H1 (cell line): ENCODE measurements around the gene CCDC14. TPM values are rescaled to one million over a fixed set of nuclear protein-coding genes. Genes with fewer than 3 reads are reported as not detected.

ENCODE experiments used
- CTCF ChIA-PET: fragments of 300-600 bp; sonication (Branson Sonifier 250); formaldehyde crosslinking; loops from one replicate; lab custom pipeline; 2021; ENCODE audit not compliant: partially characterized antibody; lab: Charles Lee
- POLR2A ChIA-PET: fragments of 300-600 bp; sonication (Branson Sonifier 250); formaldehyde crosslinking; loops from one replicate; lab custom pipeline; 2021; ENCODE audit warnings: inconsistent platforms; ENCODE audit not compliant: partially characterized antibody; lab: Charles Lee
- DNase-seq, 2 experiments: peaks; one replicate each; pipeline versions ENCODE4 v3.0.0 to v3.0.0-alpha.2; 2010 to 2022; ENCODE audit warnings: low spot score in 2 of 2, low read depth in 1 of 2, mixed read lengths in 1 of 2
- FAIRE-seq: peaks from 2 replicates; lab custom pipeline; 2011; peaks lifted over from hg19 to GRCh38; lab: Jason Lieb, UNC
- H2AFZ ChIP-seq: 2 replicates; pipeline ENCODE4 v1.8.1; 2012; ENCODE audit warnings: low read length, inconsistent platforms
- H2AK5ac ChIP-seq: 2 replicates; pipeline ENCODE4 v1.6.1; 2013; ENCODE audit warnings: low read depth, low read length
- H2BK120ac ChIP-seq: replicated peaks from 2 replicates; pipeline ENCODE3; 2013; ENCODE audit warnings: low read depth, low read length, inconsistent platforms
- H2BK12ac ChIP-seq: 2 replicates; pipeline ENCODE4 v1.6.1; 2013; ENCODE audit warnings: low read depth, low read length
- H2BK15ac ChIP-seq: 2 replicates; pipeline ENCODE4 v1.6.1; 2013; ENCODE audit warnings: low read length
- H2BK20ac ChIP-seq: 2 replicates; pipeline ENCODE4 v1.6.1; 2013; ENCODE audit warnings: low read length
- H2BK5ac ChIP-seq: 2 replicates; pipeline ENCODE4 v1.6.1; 2013; ENCODE audit warnings: low read depth, low read length
- H3K14ac ChIP-seq: 2 replicates; pipeline ENCODE4 v1.6.1; 2013; ENCODE audit warnings: inconsistent platforms; ENCODE audit not compliant: insufficient read length
- H3K18ac ChIP-seq: 2 replicates; pipeline ENCODE4 v1.6.1; 2013; ENCODE audit warnings: low read length; ENCODE audit errors: extremely low read depth
- H3K23ac ChIP-seq: 2 replicates; pipeline ENCODE4 v1.6.1; 2013; ENCODE audit warnings: inconsistent platforms; ENCODE audit not compliant: insufficient read length
- H3K23me2 ChIP-seq: 2 replicates; pipeline ENCODE4 v1.6.1; 2013; ENCODE audit warnings: low read depth, low read length
- H3K27ac ChIP-seq: 2 replicates; pipeline ENCODE4 v1.6.1; 2011; ENCODE audit warnings: low read depth, low read length, inconsistent platforms
- H3K27me3 ChIP-seq, 4 experiments: replicated peaks in 1 of 4; 1 replicate in 1 of 4; 2 replicates in 3 of 4; pipeline versions ENCODE4 v1.6.1 to v1.8.1; 2011 to 2013; ENCODE audit warnings: low read length in 3 of 4, mild to moderate bottlenecking in 3 of 4, inconsistent platforms in 2 of 4, mixed read lengths in 2 of 4, moderate library complexity in 1 of 4; ENCODE audit not compliant: control insufficient read depth in 3 of 4, insufficient read depth in 3 of 4; ENCODE audit errors: extremely low read depth in 1 of 4
- H3K36me3 ChIP-seq, 4 experiments: 2 replicates each; pipeline versions ENCODE4 v1.6.1 to v1.8.1; 2011 to 2013; ENCODE audit warnings: mild to moderate bottlenecking in 4 of 4, low read length in 3 of 4, moderate library complexity in 2 of 4, control low read depth in 1 of 4, inconsistent platforms in 1 of 4; ENCODE audit not compliant: insufficient read depth in 4 of 4, control insufficient read depth in 2 of 4
- H3K4ac ChIP-seq: replicated peaks from 2 replicates; pipeline ENCODE3; 2013; ENCODE audit warnings: low read length, low read depth, mixed read lengths, inconsistent platforms; ENCODE audit not compliant: insufficient read length
- H3K4me1 ChIP-seq, 4 experiments: replicated peaks in 1 of 4; 1 replicate in 1 of 4; 2 replicates in 3 of 4; pipeline versions ENCODE4 v1.6.1 to v1.8.1; 2011 to 2013; ENCODE audit warnings: low read length in 3 of 4, inconsistent platforms in 2 of 4, mixed read lengths in 1 of 4; ENCODE audit not compliant: insufficient read depth in 4 of 4, control insufficient read depth in 3 of 4
- H3K4me2 ChIP-seq, 2 experiments: 2 replicates each; pipeline versions ENCODE4 v1.6.1 to v1.8.1; 2011 to 2013; ENCODE audit warnings: low read depth in 2 of 2, low read length in 2 of 2, control low read depth in 1 of 2, inconsistent platforms in 1 of 2, mild to moderate bottlenecking in 1 of 2; ENCODE audit not compliant: insufficient read depth in 1 of 2
- H3K4me3 ChIP-seq, 4 experiments: fragments of 200-600, 300-600 bp in 1 of 4; sonication (generic), shearing (Covaris generic), sonication (Bioruptor Twin) in 1 of 4; 2 replicates each; pipeline versions ENCODE4 v1.5.1 to v1.8.1; 2011 to 2016; ENCODE audit warnings: low read length in 4 of 4, low read depth in 3 of 4, control low read depth in 2 of 4, inconsistent platforms in 2 of 4, mild to moderate bottlenecking in 2 of 4, mixed read lengths in 1 of 4, moderate library complexity in 1 of 4; ENCODE audit not compliant: insufficient read depth in 2 of 4; ENCODE audit errors: extremely low read depth in 1 of 4
- H3K56ac ChIP-seq: replicated peaks from 2 replicates; pipeline ENCODE3; 2013; ENCODE audit warnings: low read depth, mild to moderate bottlenecking, mixed read lengths, low read length, inconsistent platforms; ENCODE audit not compliant: insufficient read length
- H3K79me1 ChIP-seq: 2 replicates; pipeline ENCODE4 v1.6.1; 2013; ENCODE audit warnings: low read depth, low read length, control low read depth
- H3K79me2 ChIP-seq, 2 experiments: 2 replicates each; pipeline versions ENCODE4 v1.6.1 to v1.8.1; 2012 to 2013; ENCODE audit warnings: low read length in 2 of 2, mild to moderate bottlenecking in 2 of 2, inconsistent platforms in 1 of 2; ENCODE audit not compliant: insufficient read depth in 2 of 2, control insufficient read depth in 1 of 2
- H3K9ac ChIP-seq, 4 experiments: replicated peaks in 1 of 4; 1 replicate in 1 of 4; 2 replicates in 3 of 4; pipeline versions ENCODE4 v1.6.1 to v1.8.1; 2011 to 2013; ENCODE audit warnings: low read depth in 3 of 4, low read length in 3 of 4, control low read depth in 2 of 4, mild to moderate bottlenecking in 2 of 4, moderate library complexity in 2 of 4, inconsistent platforms in 1 of 4; ENCODE audit errors: extremely low read depth in 1 of 4
- H3K9me3 ChIP-seq, 2 experiments: 2 replicates each; pipeline versions ENCODE4 v1.6.1 to v1.8.1; 2012 to 2013; ENCODE audit warnings: mild to moderate bottlenecking in 2 of 2, moderate library complexity in 2 of 2, control low read depth in 1 of 2, inconsistent platforms in 1 of 2, low read depth in 1 of 2, low read length in 1 of 2, mixed read lengths in 1 of 2; ENCODE audit not compliant: insufficient read depth in 2 of 2
- H4K20me1 ChIP-seq, 2 experiments: replicated peaks in 1 of 2; 2 replicates each; pipeline versions ENCODE3 to v1.8.1; 2011 to 2013; ENCODE audit warnings: inconsistent platforms in 2 of 2, low read length in 2 of 2, mild to moderate bottlenecking in 1 of 2; ENCODE audit not compliant: insufficient read depth in 2 of 2, control insufficient read depth in 1 of 2
- H4K5ac ChIP-seq: 2 replicates; pipeline ENCODE4 v1.6.1; 2013; ENCODE audit warnings: low read length, low read depth, mixed read lengths, inconsistent platforms; ENCODE audit not compliant: insufficient read length
- H4K8ac ChIP-seq: 2 replicates; pipeline ENCODE4 v1.8.0; 2013; ENCODE audit warnings: mild to moderate bottlenecking, moderate library complexity, low read length, inconsistent platforms; ENCODE audit not compliant: insufficient read depth; ENCODE audit errors: extremely low read depth
- H4K91ac ChIP-seq: replicated peaks from 2 replicates; pipeline ENCODE3; 2013; ENCODE audit warnings: low read length, mixed read lengths, inconsistent platforms; ENCODE audit not compliant: insufficient read length
- BACH1 ChIP-seq: IDR thresholded peaks from 2 replicates; pipeline ENCODE4 v1.6.1; 2012; ENCODE audit warnings: low read length, improper control_type of control experiment
- CEBPB ChIP-seq: IDR thresholded peaks from 2 replicates; pipeline ENCODE4 v1.6.1; 2012; ENCODE audit warnings: low read depth, low read length
- RAD21 ChIP-seq, 2 experiments: IDR thresholded peaks in 1 of 2; conservative IDR thresholded peaks in 1 of 2; 2 replicates each; pipeline ENCODE4 v1.6.1; 2011; ENCODE audit warnings: low read depth in 2 of 2, low read length in 2 of 2, improper control_type of control experiment in 1 of 2, inconsistent platforms in 1 of 2, mild to moderate bottlenecking in 1 of 2, moderate library complexity in 1 of 2
- RFX5 ChIP-seq: IDR thresholded peaks from 2 replicates; pipeline ENCODE4 v1.6.1; 2011; ENCODE audit warnings: low read depth, low read length, improper control_type of control experiment, borderline replicate concordance
- SIN3A ChIP-seq, 2 experiments: IDR thresholded peaks in 1 of 2; conservative IDR thresholded peaks in 1 of 2; 2 replicates each; pipeline ENCODE4 v1.6.1; 2011 to 2012; ENCODE audit warnings: low read length in 2 of 2, improper control_type of control experiment in 1 of 2, low read depth in 1 of 2, mild to moderate bottlenecking in 1 of 2
- WGBS, 2 experiments: shearing (Covaris generic) in 1 of 2; methylation state at CpG; one replicate each; pipeline versions ENCODE4 v1.1.6 to v1.1.7; 2013 to 2015; ENCODE audit warnings: low lambda C conversion rate in 2 of 2, mixed read lengths in 2 of 2, inconsistent platforms in 1 of 2, low coverage in 1 of 2, missing lambda C conversion rate in 1 of 2; ENCODE audit not compliant: insufficient replicate concordance in 2 of 2, insufficient coverage in 1 of 2, insufficient read length in 1 of 2; ENCODE audit errors: extremely low coverage in 1 of 2, missing lambda C conversion rate in 1 of 2; 5-methylcytosine and 5-hydroxymethylcytosine counted together
- polyA plus RNA-seq, 7 experiments: library from polyadenylated mRNA; depleted of rRNA in 3 of 7; stranded (reverse) in 5 of 7; unstranded in 2 of 7; fragments of >200 nt in 5 of 7; fragments of 200-250 nt in 2 of 7; gene quantifications; 1 replicate in 5 of 7; 2 replicates in 1 of 7; 4 replicates in 1 of 7; pipeline versions ENCODE4 v1.2.1 to v1.2.3, GENCODE V29; 2011 to 2013; ENCODE audit warnings: missing spikeins in 2 of 7, mixed read lengths in 2 of 7
- total RNA-seq: library from RNA; stranded (reverse); fragmentation: NEBNext Ultra II Directional; extraction: Animal tissue kit (Norgen Biotek cat#: 25700); gene quantifications from 2 replicates; pipeline ENCODE4 v1.2.1, GENCODE V29; 2021
- TF ChIP-seq, protein P1 (sequence below): IDR thresholded peaks from 2 replicates; pipeline ENCODE4 v1.6.1; 2012; ENCODE audit warnings: low read length, inconsistent platforms

The CCDC14 gene
- total and polyA plus RNA-seq, 2 of the 8 experiments (the other 6 are each of a cell fraction or from before 2014, with no cell fraction given): 53.6 to 95.7 TPM

DNA sequence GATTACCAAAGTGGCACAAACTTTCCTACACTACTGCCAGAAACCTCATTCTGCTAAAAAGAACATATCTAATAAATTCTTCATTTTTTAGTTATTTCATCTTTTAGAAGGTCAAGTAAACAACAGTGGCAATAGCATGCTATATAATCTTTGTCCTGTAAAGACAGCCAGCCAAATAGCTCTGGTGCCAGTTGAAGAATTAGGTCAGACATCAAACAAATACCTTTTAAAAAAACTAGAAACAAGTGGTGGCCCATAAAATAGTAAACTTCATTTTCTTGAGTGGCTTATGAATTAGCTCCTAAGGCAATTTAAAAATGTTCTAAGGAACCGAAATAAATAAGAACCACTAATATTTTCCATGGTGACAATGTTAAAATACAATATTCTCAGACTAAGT, 19.5 kb downstream of the CCDC14 start:
- no peak overlapping the region for H2AK5ac ChIP-seq
- H3K4me3 ChIP-seq: no peak overlapping the region
- H2BK120ac ChIP-seq: no peak overlapping the region
- H3K9me3 ChIP-seq: no peaks in the 10 kb centered on the region
- no peak overlapping the region for H2BK15ac ChIP-seq
- no peak overlapping the region for H4K8ac ChIP-seq
- H3K23ac ChIP-seq: no peak overlapping the region
- H4K20me1 ChIP-seq: peaks cover 0 to 1% of the 10 kb centered on the region in 2 experiments
- peaks cover 8 to 72% (median 21%) of the 10 kb centered on the region in 4 experiments for H3K36me3 ChIP-seq
- ChIA-PET POLR2A (interaction anchor here (1.6 kb wide), 1 partner anchor 11 kb away, joined by 6 read pairs; no protein-coding TSS in a partner anchor), CTCF (interaction anchor here (0.7 kb wide), 1 partner anchor 227 kb away, joined by 3 read pairs; no protein-coding TSS in a partner anchor)
- H2BK5ac ChIP-seq: no peak overlapping the region
- H2AFZ ChIP-seq: no peak overlapping the region
- DNase-seq (no peak), FAIRE-seq (no peak)
- H3K14ac ChIP-seq: no peak overlapping the region
- no peaks in the 10 kb centered on the region for H3K23me2 ChIP-seq
- no peaks in the 10 kb centered on the region for H3K79me2 ChIP-seq
- 77% methylated on average over 1 of the region's 1 CpG; no CpG with 5 or more reads in 1 of the 2 experiments for WGBS, 2 experiments
- H3K27me3 ChIP-seq: no peaks in the 10 kb centered on the region
- no peak overlapping the region for H3K56ac ChIP-seq
- H4K91ac ChIP-seq: no peak overlapping the region
- no peaks in the 10 kb centered on the region for H3K4me1 ChIP-seq
- H2BK12ac ChIP-seq: no peak overlapping the region
- H3K9ac ChIP-seq: no peak overlapping the region
- no peak overlapping the region for H3K27ac ChIP-seq
- H3K4ac ChIP-seq: no peak overlapping the region
- H2BK20ac ChIP-seq: no peak overlapping the region
- no peak overlapping the region for H3K18ac ChIP-seq
- no peaks in the 10 kb centered on the region for H3K79me1 ChIP-seq
- H4K5ac ChIP-seq: no peak overlapping the region
- H3K4me2 ChIP-seq: no peak overlapping the region
- no peak for TF ChIP-seq RAD21 (IDR thresholded peaks at IDR 0.05 in 1 of 2, conservative IDR thresholded peaks at IDR 0.05 in 1 of 2; ENCODE audit: low read depth in 2 of 2, low read length in 2 of 2)
- TF ChIP-seq CEBPB: no peak
- TF ChIP-seq SIN3A (conservative IDR thresholded peaks at IDR 0.05 in 1 of 2, IDR thresholded peaks at IDR 0.05 in 1 of 2; ENCODE audit: low read depth in 1 of 2, low read length in 2 of 2): no peak
- TF ChIP-seq, protein P1, sequence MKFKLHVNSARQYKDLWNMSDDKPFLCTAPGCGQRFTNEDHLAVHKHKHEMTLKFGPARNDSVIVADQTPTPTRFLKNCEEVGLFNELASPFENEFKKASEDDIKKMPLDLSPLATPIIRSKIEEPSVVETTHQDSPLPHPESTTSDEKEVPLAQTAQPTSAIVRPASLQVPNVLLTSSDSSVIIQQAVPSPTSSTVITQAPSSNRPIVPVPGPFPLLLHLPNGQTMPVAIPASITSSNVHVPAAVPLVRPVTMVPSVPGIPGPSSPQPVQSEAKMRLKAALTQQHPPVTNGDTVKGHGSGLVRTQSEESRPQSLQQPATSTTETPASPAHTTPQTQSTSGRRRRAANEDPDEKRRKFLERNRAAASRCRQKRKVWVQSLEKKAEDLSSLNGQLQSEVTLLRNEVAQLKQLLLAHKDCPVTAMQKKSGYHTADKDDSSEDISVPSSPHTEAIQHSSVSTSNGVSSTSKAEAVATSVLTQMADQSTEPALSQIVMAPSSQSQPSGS: no peak
- TF ChIP-seq RFX5: no peak
- no peak for TF ChIP-seq BACH1
